ENCODE data around the gene TK2.

Gene TK2

GRCh38 chr16:66544016-66544757 lies 5.7 kb downstream of the TK2 start:
- H3K9me3 Mint-ChIP-seq, result no peaks in the 10 kb centered on the region
- no peaks in the 10 kb centered on the region for H3K27me3 Mint-ChIP-seq (ENCODE audit: low read depth)
- H3K36me3 Mint-ChIP-seq (ENCODE audit: low read depth), result peaks cover 17% of the 10 kb centered on the region
- peaks cover 40% of the 10 kb centered on the region for H3K4me1 Mint-ChIP-seq (ENCODE audit: low read depth)
- no peak overlapping the region for H3K4me3 Mint-ChIP-seq
- H3K27ac Mint-ChIP-seq, result peak overlapping the region; percentile 22

- H3K4me3 Mint-ChIP-seq, result no peak overlapping the region
- H3K27me3 Mint-ChIP-seq (ENCODE audit: low read depth), result no peaks in the 10 kb centered on the region
- peaks cover 38% of the 10 kb centered on the region for H3K4me1 Mint-ChIP-seq (ENCODE audit: low read depth)
- H3K36me3 Mint-ChIP-seq (ENCODE audit: low read depth), result peaks cover 20% of the 10 kb centered on the region
- no peaks in the 10 kb centered on the region for H3K9me3 Mint-ChIP-seq
- no peak overlapping the region for H3K27ac Mint-ChIP-seq
Measured at GRCh38 chr16:66543541-66543940, 6.4 kb downstream of the TK2 start.

- peaks cover 35% of the 10 kb centered on the region for H3K4me1 Mint-ChIP-seq (ENCODE audit: low read depth)
- H3K27me3 Mint-ChIP-seq (ENCODE audit: low read depth), result no peaks in the 10 kb centered on the region
- H3K27ac Mint-ChIP-seq, result no peak overlapping the region
- peaks cover 13% of the 10 kb centered on the region for H3K36me3 Mint-ChIP-seq (ENCODE audit: low read depth)
- no peak overlapping the region for H3K4me3 Mint-ChIP-seq
- no peaks in the 10 kb centered on the region for H3K9me3 Mint-ChIP-seq
Measured at GRCh38 chr16:66542396-66542795, 7.5 kb downstream of the TK2 start.

DNA sequence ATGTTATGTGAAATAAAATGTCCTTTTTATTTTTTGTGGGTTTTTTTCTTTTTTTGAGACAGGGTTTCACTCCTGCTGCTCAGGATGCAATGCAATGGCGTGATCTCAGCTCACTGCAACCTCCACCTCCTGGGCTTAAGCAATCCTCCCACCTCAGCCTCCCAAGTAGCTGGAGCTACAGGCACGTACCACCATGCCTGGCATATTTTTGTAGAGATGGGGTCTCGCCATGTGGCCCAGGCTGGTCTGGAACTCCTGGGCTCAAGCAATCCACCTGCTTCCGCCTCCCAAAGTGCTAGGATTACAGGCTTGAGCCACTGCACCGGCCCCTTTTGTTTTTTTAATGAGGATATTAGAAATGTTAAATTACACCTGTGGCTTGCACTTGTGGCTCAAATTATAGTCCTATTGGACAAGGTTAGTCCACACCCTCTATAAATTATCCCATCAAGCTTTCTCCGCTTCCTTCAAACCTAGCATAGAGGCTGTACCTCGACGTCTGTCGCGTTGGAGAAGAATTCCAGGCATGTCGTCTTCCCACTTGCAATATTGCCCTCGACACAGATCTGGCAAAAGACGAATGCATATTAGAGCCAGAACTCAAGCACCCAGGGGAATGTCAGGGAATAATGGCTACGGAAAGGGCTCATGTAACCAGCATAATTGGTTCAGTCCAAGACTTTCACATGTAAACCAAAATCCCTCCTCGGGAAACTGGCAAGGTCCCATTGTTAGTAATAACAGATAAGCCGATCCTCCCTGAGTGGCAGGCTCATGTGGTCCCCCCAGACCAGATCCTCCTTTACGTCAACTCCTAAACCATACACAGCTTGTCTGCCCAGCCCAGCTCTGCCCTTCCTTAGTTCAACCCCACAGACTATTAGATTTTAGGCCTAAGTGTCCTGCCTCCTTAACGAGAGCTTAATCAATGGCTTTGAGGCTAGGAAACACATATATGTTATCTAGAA lies 8.2 kb downstream of the TK2 start:
- Mint-ChIP-seq H3K9me3 (no peaks in the 10 kb centered on the region), H3K36me3 (ENCODE audit: low read depth) (peaks cover 19% of the 10 kb centered on the region), H3K27ac (no peak overlapping the region), H3K4me3 (no peak overlapping the region), H3K27me3 (ENCODE audit: low read depth) (no peaks in the 10 kb centered on the region), H3K4me1 (ENCODE audit: low read depth) (peaks cover 35% of the 10 kb centered on the region)

DNA sequence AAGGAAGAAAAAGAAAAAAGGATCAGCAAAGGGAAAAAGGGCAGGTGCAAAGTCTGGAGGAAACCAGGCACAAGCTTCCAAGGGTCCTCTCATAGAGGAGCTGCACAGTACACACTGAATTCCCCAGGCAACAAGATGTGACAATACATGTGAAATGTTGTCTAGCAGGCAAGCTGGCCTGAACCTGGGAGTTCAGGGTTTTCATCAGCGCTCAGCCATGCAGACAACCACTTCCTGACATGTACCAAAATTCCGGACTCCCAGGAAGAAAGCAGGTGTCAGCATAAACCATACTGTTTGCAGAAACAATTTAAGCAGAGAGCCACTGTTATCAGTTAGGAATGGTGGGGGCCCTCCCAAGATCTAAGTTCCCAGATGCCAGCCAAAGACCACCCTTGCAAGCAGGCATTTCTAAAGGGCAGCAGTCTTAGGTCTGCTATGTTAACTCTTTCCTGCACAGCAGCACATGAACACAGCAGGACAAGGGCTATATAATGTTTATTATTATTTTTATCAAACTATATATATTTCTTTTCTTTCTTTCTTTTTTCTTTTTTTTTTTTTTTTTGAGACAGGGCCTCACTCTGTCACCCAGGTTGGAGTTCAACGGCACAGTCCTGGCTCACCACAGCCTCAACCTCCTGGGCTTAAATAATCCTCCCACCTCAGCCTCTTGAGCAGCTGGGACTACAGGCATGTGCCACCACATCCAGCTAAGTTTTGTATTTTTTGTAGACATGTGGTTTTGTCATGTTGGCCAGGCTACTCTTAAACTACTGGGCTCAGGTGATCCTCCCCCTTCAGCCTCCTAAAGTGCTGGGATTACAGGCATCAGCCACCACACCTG lies 10.1 kb downstream of the TK2 start:
- no peaks in the 10 kb centered on the region for H3K27me3 Mint-ChIP-seq (ENCODE audit: low read depth)
- H3K27ac Mint-ChIP-seq, result peak overlapping the region; percentile 56
- H3K36me3 Mint-ChIP-seq (ENCODE audit: low read depth), result peaks cover 27% of the 10 kb centered on the region
- H3K4me1 Mint-ChIP-seq (ENCODE audit: low read depth), result peaks cover 35% of the 10 kb centered on the region
- no peak overlapping the region for H3K4me3 Mint-ChIP-seq
- H3K9me3 Mint-ChIP-seq, result no peaks in the 10 kb centered on the region

DNA sequence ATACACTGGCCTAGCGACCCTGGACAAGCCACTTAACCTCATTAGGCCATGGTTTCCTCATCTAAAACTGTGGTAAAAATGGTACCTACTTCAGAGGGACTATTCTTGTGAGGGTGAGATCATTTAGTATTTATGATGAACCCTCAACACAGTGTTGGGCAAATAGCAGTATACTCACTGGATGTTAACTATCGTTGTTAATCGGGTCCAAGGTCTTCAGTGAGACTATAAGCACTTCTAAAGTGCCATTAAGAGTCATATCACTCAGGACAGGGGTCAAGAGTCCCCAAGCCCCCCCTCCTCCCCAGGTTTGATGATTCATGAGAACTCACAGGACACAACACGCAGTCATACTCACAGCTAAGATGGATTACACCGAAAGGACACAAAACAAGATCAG lies 11.0 kb downstream of the TK2 start:
- Mint-ChIP-seq H3K27me3 (ENCODE audit: low read depth) (no peaks in the 10 kb centered on the region), H3K4me1 (ENCODE audit: low read depth) (peaks cover 32% of the 10 kb centered on the region), H3K27ac (no peak overlapping the region), H3K4me3 (no peak overlapping the region), H3K9me3 (no peaks in the 10 kb centered on the region), H3K36me3 (ENCODE audit: low read depth) (peaks cover 29% of the 10 kb centered on the region)

- H3K27ac Mint-ChIP-seq, result no peak overlapping the region
- no peaks in the 10 kb centered on the region for H3K9me3 Mint-ChIP-seq
Measured at GRCh38 chr16:66537236-66537635, 12.7 kb downstream of the TK2 start.

GRCh38 chr16:66536525-66536924 lies 13.4 kb downstream of the TK2 start:
- Mint-ChIP-seq H3K9me3 (no peaks in the 10 kb centered on the region), H3K27ac (no peak overlapping the region), H3K4me1 (ENCODE audit: low read depth) (peaks cover 27% of the 10 kb centered on the region), H3K27me3 (ENCODE audit: low read depth) (no peaks in the 10 kb centered on the region), H3K4me3 (no peak overlapping the region), H3K36me3 (ENCODE audit: low read depth) (peaks cover 27% of the 10 kb centered on the region)

More at GRCh38 chr16:66537236-66537635, 12.7 kb downstream of the TK2 start:
- Mint-ChIP-seq H3K4me3 (no peak overlapping the region), H3K4me1 (ENCODE audit: low read depth) (peaks cover 29% of the 10 kb centered on the region), H3K27me3 (ENCODE audit: low read depth) (no peaks in the 10 kb centered on the region), H3K36me3 (ENCODE audit: low read depth) (peaks cover 29% of the 10 kb centered on the region)

GRCh38 chr16:66534376-66534799 lies 15.5 kb downstream of the TK2 start:
- no peak overlapping the region for H3K4me3 Mint-ChIP-seq
- H3K27ac Mint-ChIP-seq, result no peak overlapping the region
- peaks cover 37% of the 10 kb centered on the region for H3K36me3 Mint-ChIP-seq (ENCODE audit: low read depth)
- H3K27me3 Mint-ChIP-seq (ENCODE audit: low read depth), result no peaks in the 10 kb centered on the region
- no peaks in the 10 kb centered on the region for H3K9me3 Mint-ChIP-seq
- H3K4me1 Mint-ChIP-seq (ENCODE audit: low read depth), result peaks cover 28% of the 10 kb centered on the region

DNA sequence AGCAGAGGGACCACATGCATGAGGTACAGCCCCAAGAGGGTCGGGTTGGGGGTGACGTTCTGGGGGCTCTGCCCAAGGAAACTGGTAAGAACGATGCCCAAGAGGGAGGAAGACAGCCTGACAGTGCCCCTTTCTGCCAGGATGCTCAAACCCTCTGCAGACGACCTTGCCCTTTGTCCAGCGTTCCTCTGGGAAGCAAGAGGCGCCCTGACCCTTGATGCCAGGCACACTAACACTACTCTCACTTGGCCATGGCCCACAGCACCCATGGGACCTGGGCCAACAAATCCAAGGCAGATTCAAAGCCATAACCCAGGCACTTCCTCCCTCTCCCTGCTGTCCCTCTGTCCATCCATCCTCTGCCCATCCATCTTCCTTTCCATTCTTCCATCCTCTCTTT lies 20.4 kb downstream of the TK2 start:
- Mint-ChIP-seq H3K27me3 (ENCODE audit: low read depth) (no peaks in the 10 kb centered on the region), H3K4me1 (ENCODE audit: low read depth) (peaks cover 42% of the 10 kb centered on the region), H3K36me3 (ENCODE audit: low read depth) (peaks cover 35% of the 10 kb centered on the region), H3K9me3 (no peaks in the 10 kb centered on the region), H3K4me3 (no peak overlapping the region), H3K27ac (peak overlapping the region; percentile 47)

- Mint-ChIP-seq H3K9me3 (no peaks in the 10 kb centered on the region), H3K27me3 (ENCODE audit: low read depth) (no peaks in the 10 kb centered on the region), H3K4me3 (no peak overlapping the region), H3K27ac (no peak overlapping the region), H3K36me3 (ENCODE audit: low read depth) (peaks cover 37% of the 10 kb centered on the region), H3K4me1 (ENCODE audit: low read depth) (peaks cover 47% of the 10 kb centered on the region)
Measured at GRCh38 chr16:66528294-66528693, 21.6 kb downstream of the TK2 start.

GRCh38 chr16:66525396-66526180 lies 24.3 kb downstream of the TK2 start:
- Mint-ChIP-seq H3K27me3 (ENCODE audit: low read depth) (no peaks in the 10 kb centered on the region), H3K27ac (peak overlapping the region; percentile 57), H3K4me1 (ENCODE audit: low read depth) (peaks cover 68% of the 10 kb centered on the region), H3K4me3 (peak overlapping the region; percentile 30), H3K9me3 (no peaks in the 10 kb centered on the region), H3K36me3 (ENCODE audit: low read depth) (peaks cover 32% of the 10 kb centered on the region)

DNA sequence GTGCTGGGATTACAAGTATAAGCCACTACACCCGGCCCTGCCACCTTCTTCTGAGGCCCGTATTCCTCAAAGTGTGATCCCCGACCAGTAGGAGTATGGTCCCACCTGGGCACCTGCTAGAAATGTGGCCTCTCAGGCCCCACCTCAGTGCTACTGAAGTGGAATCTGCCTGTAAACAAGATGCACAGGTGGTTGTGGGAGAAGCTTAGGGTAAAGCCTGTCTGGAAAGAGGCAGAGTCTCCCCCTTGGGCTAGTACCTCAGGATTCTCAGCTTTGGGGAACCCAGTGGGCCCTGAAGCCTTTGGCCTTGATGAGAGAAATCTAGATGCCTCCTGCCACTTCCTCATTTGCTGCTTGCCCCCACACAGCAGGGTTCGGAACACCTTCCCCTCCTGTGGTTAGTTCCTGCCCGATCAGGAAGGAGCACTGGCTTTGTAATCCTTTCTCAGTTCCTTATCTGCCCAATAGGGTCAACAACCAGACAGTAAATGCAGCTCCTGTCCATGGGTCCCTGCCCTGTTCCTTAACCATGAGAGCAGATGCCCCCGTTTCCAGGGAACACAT lies 25.2 kb downstream of the TK2 start:
- peak overlapping the region; percentile 64 for H3K4me3 Mint-ChIP-seq
- peak overlapping the region; percentile 97 for H3K27ac Mint-ChIP-seq
- peaks cover 75% of the 10 kb centered on the region for H3K4me1 Mint-ChIP-seq (ENCODE audit: low read depth)
- no peaks in the 10 kb centered on the region for H3K27me3 Mint-ChIP-seq (ENCODE audit: low read depth)
- peaks cover 29% of the 10 kb centered on the region for H3K36me3 Mint-ChIP-seq (ENCODE audit: low read depth)
- no peaks in the 10 kb centered on the region for H3K9me3 Mint-ChIP-seq

All from T-helper 1 cell treated with Interleukin-12 subunit alpha and Interleukin-12 subunit beta and Interleukin-4 antibody, amounts not matched to agents 30 μg/mL and 1 μg/mL, for 36 hours (primary cell).